OCI-LY3 (cell line): ENCODE results near the gene RPL18A.

ENCODE experiments used
- CTCF ChIP-seq: fragments of 200-600, 300-600 bp; sonication (generic); IDR thresholded peaks from 2 replicates; pipeline ENCODE4 v1.5.1; 2014; ENCODE audit warnings: antibody characterized with exemption, low read length, low read depth
- EZH2phosphoT487 ChIP-seq: fragments of 200-600 bp; shearing (Covaris generic); IDR thresholded peaks from 2 replicates; pipeline ENCODE4 v1.6.1; 2018; ENCODE audit warnings: antibody characterized with exemption, mixed run types, low read depth

- TF ChIP-seq CTCF = no peak
- no peak for TF ChIP-seq EZH2phosphoT487
Measured at GRCh38 chr19:17836530-17836929, 23.2 kb upstream of the RPL18A start.
